ENCODE data around the gene SCUBE1.

GRCh38 chr22:43392385-43392989 is 49.3 kb upstream of the SCUBE1 start:
- TF ChIP-seq CTCF (IDR thresholded peaks at IDR 0.05; ENCODE audit: extremely low read depth in 1 of 2, insufficient read depth in 1 of 2, low read depth in 1 of 2, low read length in 2 of 2) (no peak), EZH2 (IDR thresholded peaks at IDR 0.05; ENCODE audit: borderline replicate concordance, low read depth, low read length, severe bottlenecking) (no peak), POLR2A (IDR thresholded peaks at IDR 0.05; ENCODE audit: low read depth, low read length) (no peak), POLR2AphosphoS5 (IDR thresholded peaks at IDR 0.05; ENCODE audit: insufficient read depth, low read depth, low read length) (no peak), JUN (IDR thresholded peaks at IDR 0.05; ENCODE audit: borderline replicate concordance, insufficient read depth, insufficient read length, low read depth) (no peak), MAX (IDR thresholded peaks at IDR 0.05; ENCODE audit: insufficient read depth, insufficient read length) (no peak), GATA2 (IDR thresholded peaks at IDR 0.05; ENCODE audit: insufficient read depth, insufficient read length, low read depth, low read length) (no peak)

Measured in endothelial cell of umbilical vein (primary cell).